Measurements from ENCODE around the gene ADAM8. TPM values are rescaled to one million over a fixed set of nuclear protein-coding genes. Genes with fewer than 3 reads are reported as not detected.

Gene ADAM8
- total and polyA plus RNA-seq, 4 donors, result 1.0 to 17.0 (median 6.3) TPM

DNA sequence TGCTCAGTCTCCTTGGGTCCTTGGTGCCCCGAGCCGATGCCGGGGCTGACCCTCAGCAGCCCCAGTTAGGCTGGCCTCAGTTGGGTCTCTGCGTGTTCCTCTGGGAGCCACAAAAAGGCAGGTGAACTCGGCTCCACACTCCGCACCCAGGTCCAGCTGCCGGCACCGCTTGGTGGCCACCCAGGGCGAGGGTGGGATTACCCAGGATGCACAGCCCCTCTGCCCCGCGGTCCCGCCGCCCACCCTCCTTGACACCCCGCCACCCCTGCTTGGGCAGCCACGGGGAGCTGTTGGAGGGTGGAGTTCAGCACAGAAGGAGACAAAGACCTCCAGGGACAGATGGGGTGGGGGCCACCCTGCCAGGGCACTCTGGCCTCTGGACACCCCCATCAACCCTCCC lies 21.3 kb downstream of the ADAM8 start:
- no peak overlapping the region for H3K4me3 ChIP-seq (ENCODE audit: low read length in 2 of 2)
- intact Hi-C loops (cut with DNase I), result no loop called here
- DNase-seq (no peak), ATAC-seq (ENCODE audit: low FRiP score) (no peak)
- no peaks in the 10 kb centered on the region for H3K27me3 ChIP-seq (ENCODE audit: control insufficient read depth in 1 of 2, insufficient read depth in 2 of 2, low read length in 1 of 2)
- H3K4me1 ChIP-seq (ENCODE audit: control insufficient read depth in 1 of 2, insufficient read depth in 2 of 2, low read length in 2 of 2), result no peaks in the 10 kb centered on the region
- 83 to 89% methylated on average over 15 of the region's 15 CpGs for WGBS, 2 donors
- H3K36me3 ChIP-seq (ENCODE audit: control insufficient read depth in 1 of 2, insufficient read depth in 2 of 2, low read length in 1 of 2), result no peaks in the 10 kb centered on the region
- H3K27ac ChIP-seq (ENCODE audit: low read depth in 1 of 2, low read length in 2 of 2), result no peak overlapping the region
- H3K9me3 ChIP-seq (ENCODE audit: control insufficient read depth, low read length), result no peaks in the 10 kb centered on the region

DNA sequence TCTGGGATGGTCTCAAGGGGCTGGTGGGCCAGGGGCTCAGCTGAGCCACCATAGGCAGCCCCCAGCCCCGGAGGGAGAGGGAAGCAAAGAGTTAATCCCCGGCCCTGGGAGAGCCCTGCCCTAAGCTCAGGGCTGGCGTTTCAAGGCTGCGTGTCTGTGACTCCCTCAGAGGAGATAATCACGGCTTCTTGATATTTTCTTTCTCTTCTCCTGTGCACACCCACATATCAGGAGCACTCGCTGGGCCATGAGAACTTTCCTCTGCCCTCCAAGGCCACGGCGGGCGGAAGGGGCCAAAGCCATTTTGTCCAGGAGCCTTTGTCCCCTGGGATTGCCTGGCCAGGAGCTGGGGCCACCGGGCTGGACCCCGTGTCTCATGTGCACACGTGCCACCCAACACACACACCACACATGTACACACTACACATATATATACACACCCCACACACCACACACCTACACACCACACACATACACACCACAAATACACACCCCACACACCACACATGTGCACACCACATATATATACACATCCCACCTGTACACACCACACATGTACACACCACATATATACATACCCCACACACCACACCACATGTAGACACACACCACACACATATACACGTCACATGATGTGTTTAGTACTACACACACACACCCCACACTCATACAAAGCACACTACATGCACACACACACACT lies 22.1 kb downstream of the ADAM8 start:
- H3K27ac ChIP-seq (ENCODE audit: low read depth in 1 of 2, low read length in 2 of 2), result no peak overlapping the region
- H3K36me3 ChIP-seq (ENCODE audit: control insufficient read depth in 1 of 2, insufficient read depth in 2 of 2, low read length in 1 of 2), result no peaks in the 10 kb centered on the region
- H3K27me3 ChIP-seq (ENCODE audit: control insufficient read depth in 1 of 2, insufficient read depth in 2 of 2, low read length in 1 of 2), result no peaks in the 10 kb centered on the region
- DNase-seq, result no peak
- ATAC-seq (ENCODE audit: low FRiP score), result no peak
- intact Hi-C loops (cut with DNase I), result no loop called here
- H3K4me1 ChIP-seq (ENCODE audit: control insufficient read depth in 1 of 2, insufficient read depth in 2 of 2, low read length in 2 of 2), result no peaks in the 10 kb centered on the region
- H3K4me3 ChIP-seq (ENCODE audit: low read length in 2 of 2), result no peak overlapping the region
- 60 to 65% methylated on average over 13 of the region's 13 CpGs for WGBS, 2 donors
- no peaks in the 10 kb centered on the region for H3K9me3 ChIP-seq (ENCODE audit: control insufficient read depth, low read length)

DNA sequence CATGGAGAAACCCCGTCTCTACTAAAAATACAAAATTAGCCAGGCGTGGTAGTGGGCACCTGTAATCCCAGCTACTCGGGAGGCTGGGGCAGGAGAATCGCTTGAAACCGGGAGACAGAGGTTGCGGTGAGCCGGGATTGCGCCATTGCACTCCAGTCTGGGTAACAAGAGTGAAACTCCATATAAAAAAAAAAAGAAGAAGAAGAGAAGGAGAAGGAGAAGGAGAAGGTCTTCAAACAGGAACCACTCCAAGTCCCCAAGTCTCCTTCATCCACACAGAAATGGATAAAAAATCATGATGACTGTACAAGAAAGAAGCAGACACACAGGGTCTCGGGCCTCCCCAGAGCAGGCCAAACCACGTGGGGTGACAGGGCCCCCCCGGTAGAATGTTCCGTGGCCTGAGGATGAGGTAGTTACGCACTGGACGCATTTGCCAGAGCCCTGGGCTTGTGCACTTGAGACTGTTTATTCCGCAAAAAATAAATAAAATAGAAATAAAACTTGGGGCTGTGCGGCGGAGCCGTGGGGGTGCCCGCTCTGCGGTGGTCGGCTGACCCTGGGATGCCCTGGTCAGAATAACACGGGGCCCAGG lies 23.2 kb downstream of the ADAM8 start:
- Histone ChIP-seq H3K27me3 (ENCODE audit: control insufficient read depth in 1 of 2, insufficient read depth in 2 of 2, low read length in 1 of 2) (no peaks in the 10 kb centered on the region), H3K4me3 (ENCODE audit: low read length in 2 of 2) (no peak overlapping the region), H3K27ac (ENCODE audit: low read depth in 1 of 2, low read length in 2 of 2) (no peak overlapping the region), H3K9me3 (ENCODE audit: control insufficient read depth, low read length) (no peaks in the 10 kb centered on the region), H3K4me1 (ENCODE audit: control insufficient read depth in 1 of 2, insufficient read depth in 2 of 2, low read length in 2 of 2) (no peaks in the 10 kb centered on the region), H3K36me3 (ENCODE audit: control insufficient read depth in 1 of 2, insufficient read depth in 2 of 2, low read length in 1 of 2) (no peaks in the 10 kb centered on the region)
- ATAC-seq (ENCODE audit: low FRiP score), result no peak
- no peak for DNase-seq
- WGBS, 2 donors, result 88 to 89% methylated on average over 22 of the region's 22 CpGs
- intact Hi-C loops (cut with DNase I), result no loop called here

DNA sequence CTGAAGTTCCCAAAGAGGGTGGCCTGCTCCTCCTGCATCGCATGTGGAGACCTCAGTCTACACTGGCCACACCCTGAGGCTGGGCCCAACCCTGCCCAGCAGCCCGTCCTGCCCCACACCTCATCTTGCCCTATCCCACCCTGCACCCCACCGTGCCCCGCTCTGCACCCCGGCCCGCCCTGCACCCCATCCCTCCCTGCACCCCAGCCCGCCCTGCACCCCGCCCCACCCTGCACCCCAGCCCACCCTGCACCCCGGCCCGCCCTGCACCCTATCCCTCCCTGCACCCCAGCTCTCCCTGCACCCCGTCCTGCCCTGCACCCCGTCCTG lies 24.5 kb downstream of the ADAM8 start:
- WGBS, 2 donors, result 81 to 87% methylated on average over 10 to 12 of the region's 12 CpGs
- intact Hi-C loops (cut with DNase I), result no loop called here
- DNase-seq (no peak), ATAC-seq (ENCODE audit: low FRiP score) (no peak)
- no peaks in the 10 kb centered on the region for H3K9me3 ChIP-seq (ENCODE audit: control insufficient read depth, low read length)
- no peaks in the 10 kb centered on the region for H3K36me3 ChIP-seq (ENCODE audit: control insufficient read depth in 1 of 2, insufficient read depth in 2 of 2, low read length in 1 of 2)
- no peaks in the 10 kb centered on the region for H3K4me1 ChIP-seq (ENCODE audit: control insufficient read depth in 1 of 2, insufficient read depth in 2 of 2, low read length in 2 of 2)
- H3K27me3 ChIP-seq (ENCODE audit: control insufficient read depth in 1 of 2, insufficient read depth in 2 of 2, low read length in 1 of 2), result no peaks in the 10 kb centered on the region
- no peak overlapping the region for H3K4me3 ChIP-seq (ENCODE audit: low read length in 2 of 2)
- H3K27ac ChIP-seq (ENCODE audit: low read depth in 1 of 2, low read length in 2 of 2), result no peak overlapping the region

DNA sequence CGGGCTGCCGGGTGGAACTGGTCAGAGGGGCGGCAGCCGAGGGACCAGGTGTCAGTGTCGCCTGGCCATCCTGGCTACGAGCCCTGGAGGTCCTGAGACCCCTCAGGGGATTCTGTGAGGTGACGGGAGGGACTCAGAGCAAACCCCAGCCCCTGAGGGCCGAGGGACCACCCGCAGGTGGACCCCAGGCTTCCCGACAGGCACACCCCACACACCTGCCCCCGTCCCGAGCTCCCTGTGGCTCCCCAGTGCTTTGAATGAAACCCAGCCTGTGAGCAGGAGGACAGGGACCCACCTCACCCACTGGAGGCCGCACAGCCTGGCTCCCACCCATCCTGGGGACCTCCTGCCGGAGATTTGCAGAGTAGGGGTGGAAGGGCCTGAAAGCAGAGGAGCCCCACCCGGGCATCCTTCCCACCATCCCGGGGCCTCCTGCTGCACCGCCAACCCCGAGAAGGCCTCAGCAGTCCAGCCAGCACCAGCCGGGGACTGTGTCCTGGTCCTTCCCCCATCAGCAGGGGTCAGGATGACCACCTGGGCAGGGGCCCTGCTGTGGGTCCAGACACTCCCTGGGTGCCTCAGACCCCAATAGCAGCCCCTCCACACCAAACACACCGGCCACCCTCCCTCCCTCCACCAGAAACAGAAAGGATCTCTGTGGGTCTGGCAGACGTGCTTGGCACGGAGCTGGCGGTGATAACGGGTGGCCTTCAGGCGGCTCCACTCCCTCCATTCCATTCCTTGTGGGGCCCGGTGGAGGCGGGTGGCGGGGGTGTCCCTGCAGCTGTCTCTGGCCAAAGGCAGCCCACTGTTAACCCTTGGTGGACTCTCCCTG lies 25.1 kb downstream of the ADAM8 start:
- H3K36me3 ChIP-seq (ENCODE audit: control insufficient read depth in 1 of 2, insufficient read depth in 2 of 2, low read length in 1 of 2), result no peaks in the 10 kb centered on the region
- no peaks in the 10 kb centered on the region for H3K4me1 ChIP-seq (ENCODE audit: control insufficient read depth in 1 of 2, insufficient read depth in 2 of 2, low read length in 2 of 2)
- DNase-seq (no peak), ATAC-seq (ENCODE audit: low FRiP score) (no peak)
- 60 to 65% methylated on average over 28 of the region's 28 CpGs for WGBS, 2 donors
- intact Hi-C loops (cut with DNase I), result no loop called here
- no peak overlapping the region for H3K27ac ChIP-seq (ENCODE audit: low read depth in 1 of 2, low read length in 2 of 2)
- H3K9me3 ChIP-seq (ENCODE audit: control insufficient read depth, low read length), result no peaks in the 10 kb centered on the region
- no peak overlapping the region for H3K4me3 ChIP-seq (ENCODE audit: low read length in 2 of 2)
- H3K27me3 ChIP-seq (ENCODE audit: control insufficient read depth in 1 of 2, insufficient read depth in 2 of 2, low read length in 1 of 2), result no peaks in the 10 kb centered on the region

DNA sequence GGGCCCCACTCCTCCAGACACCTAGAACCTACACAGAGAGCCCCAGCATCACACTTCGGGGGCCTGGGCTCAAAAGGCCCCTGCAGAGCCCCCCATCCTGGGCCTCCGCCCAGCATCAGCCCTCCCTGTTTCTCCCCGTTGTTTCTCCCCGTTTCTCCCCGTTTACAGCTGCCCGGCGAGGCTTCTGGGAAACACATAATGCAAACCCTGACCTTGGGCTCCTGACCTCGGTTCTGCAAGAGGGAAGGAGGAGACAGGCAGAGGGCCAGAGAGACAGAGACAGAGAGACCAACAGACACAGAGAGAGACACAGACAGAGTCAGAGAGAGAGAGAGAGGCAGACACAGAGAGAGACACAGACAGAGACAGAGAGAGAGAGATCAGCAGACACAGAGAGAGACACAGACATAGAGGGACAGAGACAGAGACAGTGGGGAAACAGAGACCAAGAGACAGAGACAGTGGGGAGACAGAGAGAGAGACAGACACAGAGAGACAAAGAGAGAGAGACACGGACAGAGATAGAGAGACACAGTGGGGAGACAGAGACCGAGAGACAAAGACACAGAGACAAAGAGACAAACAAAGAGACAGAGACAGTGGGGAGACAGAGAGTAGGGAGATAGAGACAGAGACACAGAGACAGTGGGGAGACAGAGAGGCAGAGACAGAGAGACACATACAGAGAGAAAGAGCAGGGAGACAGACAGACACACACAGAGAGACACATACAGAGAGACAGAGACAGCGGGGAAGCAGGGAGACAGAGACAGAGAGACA lies 26.5 kb downstream of the ADAM8 start:
- Histone ChIP-seq H3K27me3 (ENCODE audit: control insufficient read depth in 1 of 2, insufficient read depth in 2 of 2, low read length in 1 of 2) (no peaks in the 10 kb centered on the region), H3K4me1 (ENCODE audit: control insufficient read depth in 1 of 2, insufficient read depth in 2 of 2, low read length in 2 of 2) (no peaks in the 10 kb centered on the region), H3K36me3 (ENCODE audit: control insufficient read depth in 1 of 2, insufficient read depth in 2 of 2, low read length in 1 of 2) (no peaks in the 10 kb centered on the region), H3K4me3 (ENCODE audit: low read length in 2 of 2) (no peak overlapping the region), H3K27ac (ENCODE audit: low read depth in 1 of 2, low read length in 2 of 2) (no peak overlapping the region), H3K9me3 (ENCODE audit: control insufficient read depth, low read length) (no peaks in the 10 kb centered on the region)
- WGBS, 2 donors, result 45 to 60% methylated on average over 11 of the region's 11 CpGs
- ATAC-seq (ENCODE audit: low FRiP score), result no peak
- DNase-seq, result no peak
- intact Hi-C loops (cut with DNase I), result no loop called here

DNA sequence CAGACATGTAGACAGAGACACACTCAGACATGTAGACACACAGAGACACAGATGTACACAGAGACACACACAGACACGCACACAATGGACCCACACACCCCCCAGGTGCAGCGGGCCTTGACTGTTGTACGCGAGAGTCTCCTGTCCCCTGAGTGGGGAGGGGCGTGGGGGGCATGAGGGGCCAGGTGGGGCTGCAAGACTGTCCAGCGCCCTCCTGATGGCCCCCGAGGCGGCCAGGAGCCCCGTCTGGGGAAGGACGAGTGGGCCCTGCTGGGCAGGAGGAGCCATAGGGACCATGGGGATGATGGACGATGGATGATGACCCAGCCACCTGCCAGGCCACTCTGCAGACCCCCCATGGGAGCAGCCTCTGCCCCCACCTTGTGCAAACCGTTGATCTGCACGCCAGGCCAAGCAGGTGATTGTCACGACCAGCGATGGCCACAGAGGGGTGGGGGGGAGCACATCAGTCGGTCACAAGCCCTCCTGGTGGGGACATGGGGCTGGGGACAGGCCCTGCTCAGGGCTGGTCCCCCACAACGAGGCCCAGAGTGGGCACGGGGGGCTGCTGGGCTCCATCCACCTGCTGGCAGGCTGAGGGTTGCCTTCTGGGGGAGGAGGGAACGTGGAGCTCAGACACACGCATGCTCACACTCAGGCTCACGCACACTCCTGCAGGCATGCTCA lies 27.4 kb downstream of the ADAM8 start:
- intact Hi-C loops (cut with DNase I), result no loop called here
- ATAC-seq (ENCODE audit: low FRiP score) (no peak), DNase-seq (no peak)
- H3K4me3 ChIP-seq (ENCODE audit: low read length in 2 of 2), result no peak overlapping the region
- H3K4me1 ChIP-seq (ENCODE audit: control insufficient read depth in 1 of 2, insufficient read depth in 2 of 2, low read length in 2 of 2), result no peaks in the 10 kb centered on the region
- no peak overlapping the region for H3K27ac ChIP-seq (ENCODE audit: low read depth in 1 of 2, low read length in 2 of 2)
- 72 to 73% methylated on average over 21 of the region's 21 CpGs for WGBS, 2 donors
- no peaks in the 10 kb centered on the region for H3K27me3 ChIP-seq (ENCODE audit: control insufficient read depth in 1 of 2, insufficient read depth in 2 of 2, low read length in 1 of 2)
- no peaks in the 10 kb centered on the region for H3K36me3 ChIP-seq (ENCODE audit: control insufficient read depth in 1 of 2, insufficient read depth in 2 of 2, low read length in 1 of 2)
- no peaks in the 10 kb centered on the region for H3K9me3 ChIP-seq (ENCODE audit: control insufficient read depth, low read length)

DNA sequence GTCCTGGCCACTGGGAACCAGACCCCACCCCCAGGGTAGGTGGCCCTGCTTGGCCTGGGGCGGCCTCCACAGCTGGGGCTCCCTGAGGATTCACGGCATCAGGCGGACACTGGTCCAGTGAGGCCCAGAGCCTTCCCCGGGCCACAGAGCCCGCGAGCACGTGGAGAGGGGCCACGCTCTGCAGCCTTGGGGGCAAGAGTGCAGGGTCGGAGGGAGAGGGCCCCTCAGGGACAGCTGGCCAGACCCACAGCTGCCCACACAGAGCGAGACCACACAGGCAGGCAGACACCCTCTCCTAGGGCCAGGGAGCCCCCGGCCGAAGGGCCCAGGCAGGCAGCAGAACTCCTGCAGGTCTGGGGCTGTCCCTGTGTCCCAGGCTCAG lies 28.3 kb downstream of the ADAM8 start:
- DNase-seq, result no peak
- Histone ChIP-seq H3K4me1 (ENCODE audit: control insufficient read depth in 1 of 2, insufficient read depth in 2 of 2, low read length in 2 of 2) (no peaks in the 10 kb centered on the region), H3K27ac (ENCODE audit: low read depth in 1 of 2, low read length in 2 of 2) (no peak overlapping the region), H3K27me3 (ENCODE audit: control insufficient read depth in 1 of 2, insufficient read depth in 2 of 2, low read length in 1 of 2) (no peaks in the 10 kb centered on the region), H3K36me3 (ENCODE audit: control insufficient read depth in 1 of 2, insufficient read depth in 2 of 2, low read length in 1 of 2) (no peaks in the 10 kb centered on the region), H3K4me3 (ENCODE audit: low read length in 2 of 2) (no peak overlapping the region), H3K9me3 (ENCODE audit: control insufficient read depth, low read length) (no peaks in the 10 kb centered on the region)
- no peak for ATAC-seq (ENCODE audit: low FRiP score)
- WGBS, 2 donors, result 79 to 84% methylated on average over 10 to 12 of the region's 12 CpGs
- intact Hi-C loops (cut with DNase I), result no loop called here

Data from aorta (tissue), 5 donors.